ENCODE measurements around the gene LRRC71.

GRCh38 chr1:156877433-156878170, 42.8 kb upstream of the LRRC71 start:
- TF ChIP-seq POLR2AphosphoS5 (IDR thresholded peaks at IDR 0.05; ENCODE audit: low read depth, low read length), result no peak
- TF ChIP-seq POLR2A (IDR thresholded peaks at IDR 0.05; ENCODE audit: low read depth, low read length), result no peak

All from GM12892 (cell line).